GM18526 (cell line): ENCODE data around the gene PTOV1.

Experiments
- POLR2A ChIP-seq: IDR thresholded peaks from 3 replicates; pipeline ENCODE4 v1.6.1; 2011; ENCODE audit not compliant: insufficient read length; ENCODE audit errors: extremely low read depth

The PTOV1 gene

DNA sequence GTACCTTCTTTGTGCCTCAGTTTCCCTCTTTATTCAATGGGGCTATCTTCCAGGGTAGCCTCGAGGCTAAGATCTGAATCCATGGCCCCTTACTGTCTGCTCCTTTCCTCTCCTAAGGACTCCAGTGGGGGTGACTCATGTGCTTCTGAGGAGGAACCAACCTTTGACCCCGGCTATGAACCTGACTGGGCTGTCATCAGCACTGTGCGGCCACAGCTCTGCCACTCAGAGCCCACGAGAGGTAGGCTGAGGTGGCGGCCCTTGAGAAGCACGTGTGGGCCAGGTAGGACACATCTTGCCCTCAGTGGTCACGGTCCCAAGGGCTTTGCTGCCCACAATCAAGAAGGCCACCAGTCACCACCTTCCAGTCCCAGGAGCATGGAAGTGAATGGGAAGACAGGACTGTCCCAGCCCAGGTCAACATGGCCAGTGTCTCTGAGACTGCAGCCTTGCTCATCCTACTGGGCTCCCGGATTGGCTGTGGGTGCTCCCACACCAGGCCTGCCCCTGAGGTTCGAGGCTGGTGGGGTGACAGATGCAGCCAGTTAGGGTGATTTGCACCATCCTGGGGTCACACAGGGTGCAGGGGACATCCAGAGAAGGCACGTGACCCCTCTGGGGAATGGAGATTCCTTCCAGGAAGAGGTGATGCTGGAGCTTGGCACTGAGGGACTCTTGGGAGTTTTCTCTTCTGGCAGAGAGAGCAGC is 29.4 kb downstream of the PTOV1 start:
- TF ChIP-seq POLR2A = no peak

DNA sequence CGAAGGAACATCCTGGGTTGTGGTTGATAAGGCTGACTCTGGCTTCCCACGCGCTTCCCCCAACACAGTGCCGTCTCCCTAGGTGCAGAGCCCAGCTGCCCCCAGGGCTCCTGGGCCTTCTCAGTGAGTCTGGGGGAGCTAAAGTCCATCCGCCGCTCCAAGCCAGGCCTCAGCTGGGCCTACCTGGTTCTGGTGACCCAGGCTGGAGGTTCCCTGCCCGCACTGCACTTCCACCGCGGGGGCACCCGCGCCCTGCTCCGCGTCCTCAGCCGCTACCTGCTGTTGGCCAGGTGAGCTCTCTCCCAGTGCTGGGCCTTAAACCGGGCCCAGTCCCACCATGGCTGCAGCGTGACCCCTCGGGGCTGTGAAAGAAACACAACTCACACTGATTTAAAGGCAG is 30.2 kb downstream of the PTOV1 start:
- TF ChIP-seq POLR2A = no peak

DNA sequence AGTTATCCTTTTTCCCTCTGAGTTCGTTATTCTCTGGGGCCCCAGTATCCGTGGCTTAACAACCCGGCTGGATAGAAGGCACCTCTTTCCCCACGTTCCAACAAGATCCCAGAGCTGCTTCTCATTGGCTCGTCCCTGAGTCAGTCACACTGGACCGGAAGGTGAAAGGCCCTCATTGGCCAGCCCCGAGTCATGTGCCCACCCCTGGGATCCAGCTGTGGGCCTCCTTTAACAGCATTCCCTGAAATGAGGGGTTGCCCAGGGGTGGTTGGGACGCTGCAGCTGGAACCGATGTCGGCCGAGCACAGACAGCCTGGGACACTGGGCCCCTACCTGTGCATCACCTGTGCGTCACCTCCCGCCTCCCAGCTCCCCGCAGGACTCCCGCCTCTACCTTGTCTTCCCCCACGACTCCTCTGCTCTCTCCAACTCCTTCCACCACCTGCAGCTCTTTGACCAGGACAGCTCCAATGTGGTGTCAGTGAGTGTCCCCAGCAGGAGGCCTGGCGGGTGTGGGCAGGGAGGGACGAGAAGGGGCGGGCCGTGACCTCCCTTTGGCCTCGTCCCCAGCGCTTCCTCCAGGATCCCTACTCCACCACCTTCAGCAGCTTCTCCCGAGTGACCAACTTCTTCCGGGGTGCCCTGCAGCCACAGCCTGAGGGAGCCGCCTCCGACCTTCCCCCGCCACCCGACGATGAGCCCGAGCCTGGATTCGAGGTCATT is 30.9 kb downstream of the PTOV1 start:
- TF ChIP-seq POLR2A = no peak

DNA sequence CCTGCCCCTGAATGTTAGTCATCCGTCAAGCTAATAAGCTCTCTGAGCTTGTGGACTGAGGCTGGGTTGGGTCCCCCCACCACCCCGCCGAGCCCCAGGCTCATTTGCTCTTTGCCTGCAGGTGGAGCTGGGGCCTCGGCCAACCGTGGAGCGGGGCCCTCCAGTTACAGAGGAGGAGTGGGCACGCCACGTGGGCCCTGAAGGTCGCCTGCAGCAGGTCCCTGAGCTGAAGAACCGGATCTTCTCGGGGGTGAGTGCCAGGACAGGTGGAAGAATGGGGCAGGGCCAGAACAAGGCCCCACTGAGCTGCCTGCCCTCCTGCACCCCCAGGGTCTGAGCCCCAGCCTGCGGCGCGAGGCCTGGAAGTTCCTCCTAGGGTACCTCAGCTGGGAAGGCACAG is 31.7 kb downstream of the PTOV1 start:
- TF ChIP-seq POLR2A = no peak

DNA sequence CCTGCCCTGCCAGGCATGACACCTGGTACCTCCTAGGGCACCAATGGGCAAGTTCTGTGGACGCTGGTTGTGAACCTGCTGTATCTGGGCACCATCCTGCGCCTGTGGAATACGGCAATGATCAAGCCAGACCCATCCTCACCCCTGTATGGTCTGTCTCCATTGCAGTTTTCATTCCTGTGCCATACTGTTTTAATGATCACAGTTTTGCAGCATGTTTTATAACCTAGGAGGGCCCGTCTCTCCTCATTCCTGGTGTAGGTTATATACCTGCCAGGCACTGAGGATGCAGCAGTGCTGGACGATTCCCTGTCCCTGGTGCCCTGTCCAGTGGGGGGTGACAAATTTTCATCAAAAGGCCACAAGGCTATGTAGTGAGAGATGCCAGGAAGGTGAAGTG is 32.1 kb downstream of the PTOV1 start:
- no peak for TF ChIP-seq POLR2A

DNA sequence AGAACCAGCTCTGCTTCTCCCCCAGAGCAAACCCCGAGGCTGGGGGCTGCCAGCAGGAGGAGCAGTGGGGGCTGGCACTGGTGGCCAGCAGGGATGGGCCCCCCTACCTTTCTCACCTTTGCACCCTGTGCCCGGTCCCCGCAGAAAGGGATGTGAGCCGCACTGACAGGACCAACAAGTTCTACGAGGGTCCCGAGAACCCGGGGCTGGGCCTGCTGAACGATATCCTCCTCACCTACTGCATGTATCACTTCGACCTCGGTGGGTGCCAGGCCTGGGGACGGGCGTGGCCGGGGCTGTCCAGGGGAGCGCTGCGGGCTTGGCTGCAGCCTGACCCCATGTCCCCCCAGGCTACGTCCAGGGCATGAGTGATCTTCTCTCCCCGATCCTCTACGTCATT is 33.1 kb downstream of the PTOV1 start:
- no peak for TF ChIP-seq POLR2A

DNA sequence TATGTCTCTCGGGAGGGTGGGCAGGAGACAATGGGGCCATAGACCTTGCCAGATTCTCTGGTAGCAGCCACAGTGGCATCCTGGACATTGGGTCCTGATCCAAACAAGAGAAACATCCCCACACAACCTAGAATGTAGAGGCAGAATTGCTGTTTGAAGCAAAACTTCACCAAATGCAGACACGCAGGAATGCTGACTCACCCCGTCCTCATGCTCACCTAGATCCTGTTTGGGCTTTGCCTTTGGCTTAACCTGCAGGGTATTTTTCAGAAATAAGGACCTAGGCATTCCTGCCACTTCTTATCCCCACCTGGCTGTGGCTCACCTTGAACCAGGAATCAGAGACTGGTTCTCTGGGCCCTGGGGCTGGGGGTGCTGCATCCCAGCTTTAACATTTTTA is 33.8 kb downstream of the PTOV1 start:
- no peak for TF ChIP-seq POLR2A

DNA sequence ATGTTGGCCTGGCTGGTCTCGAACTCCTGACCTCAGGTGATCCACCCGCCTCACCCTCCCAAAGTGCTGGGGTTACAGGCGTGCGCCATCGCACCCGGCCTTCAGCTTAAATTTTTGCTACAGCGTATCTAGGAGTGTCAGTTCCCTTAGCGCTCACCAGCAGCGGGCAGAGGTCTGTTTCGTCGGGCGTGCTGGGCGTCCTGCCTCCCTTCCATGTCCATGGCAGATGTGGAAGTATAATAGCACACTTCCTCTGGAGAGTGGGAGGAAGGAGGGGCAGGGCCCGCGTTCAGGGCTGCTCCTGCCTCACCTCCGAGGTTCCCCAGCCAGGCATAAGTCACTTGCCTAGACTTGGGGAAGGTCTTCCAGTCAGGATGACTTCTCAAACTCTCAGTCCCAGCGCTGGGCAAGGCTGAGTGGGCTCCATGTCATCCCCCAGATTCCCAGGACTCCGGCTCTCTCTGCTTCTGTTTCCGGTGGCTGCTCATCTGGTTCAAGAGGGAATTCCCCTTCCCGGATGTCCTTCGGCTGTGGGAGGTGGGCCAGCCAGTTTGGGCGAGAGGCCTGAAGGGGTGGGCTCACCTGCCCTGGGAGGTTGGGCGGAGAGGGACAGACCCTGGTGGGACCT is 36.2 kb downstream of the PTOV1 start:
- TF ChIP-seq POLR2A = peak; percentile 11

DNA sequence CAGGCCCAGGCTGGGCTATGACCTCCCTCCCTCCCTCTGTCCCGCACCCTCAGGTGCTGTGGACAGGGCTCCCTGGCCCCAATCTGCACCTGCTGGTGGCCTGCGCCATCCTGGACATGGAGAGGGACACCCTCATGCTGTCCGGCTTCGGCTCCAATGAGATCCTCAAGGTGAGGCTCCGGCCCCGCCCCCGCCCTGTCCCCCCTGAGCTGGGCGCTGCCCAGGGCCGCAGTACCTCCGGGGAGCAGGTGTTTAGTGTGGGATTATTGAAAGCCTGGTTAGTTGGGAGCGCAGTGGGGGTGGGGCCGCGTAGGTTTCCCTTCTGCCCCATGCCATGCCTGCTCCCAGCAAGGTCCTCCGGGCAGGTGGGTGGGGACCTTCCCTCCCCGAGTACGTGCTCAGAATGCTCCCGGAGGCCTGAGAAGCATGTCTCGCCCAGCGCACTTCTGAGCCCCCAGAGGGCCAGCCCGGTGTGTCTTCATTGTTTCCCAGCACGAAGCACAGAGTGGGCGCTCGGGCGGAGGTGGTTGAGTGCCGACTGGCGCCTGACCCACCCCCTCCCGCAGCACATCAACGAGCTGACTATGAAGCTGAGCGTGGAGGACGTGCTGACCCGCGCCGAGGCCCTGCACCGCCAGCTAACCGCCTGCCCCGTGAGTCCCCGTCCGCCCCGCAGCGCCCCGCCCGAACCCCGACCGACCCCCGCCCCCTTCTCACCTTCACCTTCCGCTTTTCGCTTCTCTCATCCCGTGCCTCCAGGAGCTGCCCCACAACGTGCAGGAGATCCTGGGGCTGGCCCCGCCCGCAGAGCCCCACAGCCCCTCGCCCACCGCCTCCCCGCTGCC is 36.9 kb downstream of the PTOV1 start:
- TF ChIP-seq POLR2A = no peak

DNA sequence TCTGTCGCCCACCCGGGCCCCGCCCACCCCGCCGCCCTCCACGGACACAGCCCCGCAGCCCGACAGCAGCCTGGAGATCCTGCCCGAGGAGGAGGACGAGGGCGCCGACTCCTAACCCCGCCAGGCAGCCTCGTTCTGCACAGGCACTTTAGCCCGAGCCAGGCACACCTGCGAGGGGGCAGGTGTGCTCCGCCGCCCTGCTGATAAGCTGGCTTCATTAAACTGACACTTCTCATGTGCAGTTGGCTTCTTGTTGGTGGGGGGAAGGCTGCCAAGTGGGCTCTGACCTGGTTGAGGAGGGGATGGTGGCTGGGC is 37.5 kb downstream of the PTOV1 start:
- TF ChIP-seq POLR2A = no peak

DNA sequence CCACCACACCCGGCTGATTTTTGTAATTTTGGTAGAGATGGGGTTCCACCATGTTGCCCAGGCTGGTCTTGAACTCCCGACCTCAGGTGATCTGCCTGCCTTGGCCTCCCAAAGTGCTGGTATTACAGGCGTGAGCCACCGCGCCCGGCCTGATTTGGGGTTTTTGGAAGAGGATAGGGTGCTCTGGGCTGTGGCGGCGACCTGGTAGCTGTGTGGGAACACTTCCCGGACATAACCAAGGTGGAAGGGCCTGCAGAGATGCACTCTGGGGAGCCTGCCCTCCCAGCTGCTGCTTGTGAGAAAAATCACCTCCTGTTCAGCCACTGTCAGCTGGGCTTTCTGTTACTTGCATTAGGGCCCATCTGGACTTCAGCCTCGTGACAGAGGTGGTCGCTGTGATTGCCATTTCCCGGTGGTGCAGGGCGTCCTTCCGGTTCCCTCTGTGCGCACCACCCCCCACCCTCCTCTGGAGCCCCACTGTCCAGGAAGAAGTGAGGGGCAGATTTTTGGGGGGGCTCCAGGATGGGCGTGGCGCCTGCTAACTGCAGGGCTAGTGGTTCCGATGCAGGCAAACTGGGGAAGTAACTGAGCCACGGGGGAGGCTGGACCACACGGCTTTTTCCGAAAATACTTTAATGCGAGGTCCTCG is 38.2 kb downstream of the PTOV1 start:
- TF ChIP-seq POLR2A = no peak

DNA sequence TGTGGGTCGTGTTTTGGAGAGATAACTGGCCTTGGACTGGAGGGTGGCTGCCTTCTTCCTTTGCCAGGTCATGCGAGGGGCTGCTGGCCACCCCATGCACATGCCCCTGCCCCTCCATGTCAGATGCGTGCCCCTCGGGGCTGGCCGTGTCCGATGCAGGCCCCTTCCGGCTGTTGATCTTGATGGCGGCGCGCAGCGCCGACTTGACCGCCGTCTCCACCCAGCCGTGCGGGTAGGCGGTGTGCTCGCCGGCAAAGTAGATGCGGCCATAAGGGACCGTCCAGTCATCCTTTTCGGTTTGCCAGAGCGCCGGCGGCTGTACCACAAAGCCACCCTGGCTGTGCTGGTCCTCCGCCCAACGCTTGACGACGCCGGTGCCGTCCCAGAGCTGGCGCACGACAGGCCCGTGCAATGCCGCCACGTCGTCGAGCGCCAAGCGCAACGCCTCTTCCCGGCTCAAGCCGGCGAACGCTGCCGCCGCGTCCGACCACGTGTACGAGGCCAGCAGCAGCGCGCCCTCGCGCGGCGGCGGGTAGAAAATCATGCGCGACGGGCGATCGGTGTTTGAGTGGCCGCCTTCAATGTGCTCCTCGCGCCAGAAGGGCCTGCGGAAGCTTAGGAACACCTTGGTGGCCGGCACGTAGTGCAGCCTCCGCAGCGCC is 38.9 kb downstream of the PTOV1 start:
- TF ChIP-seq POLR2A = no peak

DNA sequence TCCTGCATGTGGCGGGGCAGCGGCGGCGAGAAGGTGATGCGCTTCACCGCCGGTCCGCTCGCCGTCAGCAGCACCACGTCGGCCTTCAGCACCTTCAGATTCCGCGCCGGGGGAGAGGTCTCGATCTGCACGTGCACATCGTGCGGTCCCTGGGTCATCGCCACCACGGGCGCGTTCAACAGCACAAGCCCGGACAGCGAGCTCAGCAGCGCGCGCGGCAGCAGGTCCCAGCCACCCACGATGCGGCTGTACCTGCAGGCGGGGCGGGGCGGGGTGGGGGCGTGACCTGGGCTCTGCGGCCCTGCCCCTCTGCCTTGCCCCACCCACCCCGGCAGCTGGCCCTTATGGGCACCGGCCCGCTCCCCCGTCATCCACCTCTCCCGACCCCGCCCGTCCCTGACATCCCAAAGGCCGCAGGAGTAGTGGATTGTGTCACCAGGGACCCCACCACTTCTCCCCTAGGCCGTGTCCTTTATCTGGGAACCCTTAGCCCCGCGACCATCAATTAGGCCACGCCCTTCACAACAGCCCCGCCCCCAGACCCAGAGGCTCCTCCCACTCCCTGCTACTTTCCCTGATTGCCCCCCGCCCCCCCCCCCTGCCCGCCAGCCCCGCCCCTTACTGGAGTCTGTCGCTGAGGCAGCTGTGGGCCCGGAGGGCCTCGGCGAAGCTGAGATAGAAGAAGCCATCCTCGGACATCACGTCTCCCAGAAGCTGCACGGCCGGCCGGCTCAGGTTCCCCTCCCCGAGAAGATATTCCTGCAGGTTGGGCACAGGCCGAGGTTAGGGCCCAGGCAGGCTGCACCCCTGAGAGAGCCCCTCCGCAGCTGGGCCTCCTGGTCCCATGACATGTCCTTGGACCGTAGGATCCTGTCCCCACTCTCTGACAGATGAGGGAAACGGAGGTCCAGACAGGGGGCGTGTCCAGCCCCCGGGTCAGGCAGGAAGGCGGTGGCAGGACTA is 39.7 kb downstream of the PTOV1 start:
- peak; percentile 13 for TF ChIP-seq POLR2A
